Aortic smooth muscle cell (primary cell): ENCODE results near the gene CCL24. TPM values are rescaled to one million over a fixed set of nuclear protein-coding genes. Genes with fewer than 3 reads are reported as not detected.

Experiments
- total RNA-seq: library from RNA; depleted of rRNA; stranded (reverse); fragments of >200 nt; gene quantifications from 2 replicates; pipeline ENCODE4 v1.2.3, GENCODE V29; 2014

The CCL24 gene
- total RNA-seq, result not detected in 2 replicates

DNA sequence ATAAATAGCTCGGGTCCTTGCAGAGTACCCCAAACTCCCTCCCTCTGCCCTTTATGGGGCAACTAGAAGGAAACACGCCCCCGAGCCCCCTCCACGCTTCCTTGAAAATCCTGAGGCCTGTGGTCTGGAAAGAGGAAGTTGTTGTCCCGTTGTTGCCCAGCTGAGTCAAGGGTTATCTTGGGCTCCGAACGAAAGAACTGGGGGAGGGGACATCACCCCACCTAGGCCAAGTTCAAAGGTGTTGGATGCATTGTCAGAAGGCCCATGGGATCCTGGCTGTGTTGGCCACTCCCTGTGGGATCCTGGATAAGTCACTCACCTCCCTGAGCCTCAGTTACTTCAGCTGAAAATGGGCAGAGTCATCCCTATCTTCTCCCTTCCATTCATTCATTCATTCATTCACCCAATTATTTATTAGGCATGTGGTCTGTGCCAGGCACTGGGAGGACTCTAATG, at the start of gene CCL24:
Gene CCL24 (minus strand): TSS at position 26 of the 456 bp plus-strand sequence. CDS start 91 bp downstream, outside the sequence.

DNA sequence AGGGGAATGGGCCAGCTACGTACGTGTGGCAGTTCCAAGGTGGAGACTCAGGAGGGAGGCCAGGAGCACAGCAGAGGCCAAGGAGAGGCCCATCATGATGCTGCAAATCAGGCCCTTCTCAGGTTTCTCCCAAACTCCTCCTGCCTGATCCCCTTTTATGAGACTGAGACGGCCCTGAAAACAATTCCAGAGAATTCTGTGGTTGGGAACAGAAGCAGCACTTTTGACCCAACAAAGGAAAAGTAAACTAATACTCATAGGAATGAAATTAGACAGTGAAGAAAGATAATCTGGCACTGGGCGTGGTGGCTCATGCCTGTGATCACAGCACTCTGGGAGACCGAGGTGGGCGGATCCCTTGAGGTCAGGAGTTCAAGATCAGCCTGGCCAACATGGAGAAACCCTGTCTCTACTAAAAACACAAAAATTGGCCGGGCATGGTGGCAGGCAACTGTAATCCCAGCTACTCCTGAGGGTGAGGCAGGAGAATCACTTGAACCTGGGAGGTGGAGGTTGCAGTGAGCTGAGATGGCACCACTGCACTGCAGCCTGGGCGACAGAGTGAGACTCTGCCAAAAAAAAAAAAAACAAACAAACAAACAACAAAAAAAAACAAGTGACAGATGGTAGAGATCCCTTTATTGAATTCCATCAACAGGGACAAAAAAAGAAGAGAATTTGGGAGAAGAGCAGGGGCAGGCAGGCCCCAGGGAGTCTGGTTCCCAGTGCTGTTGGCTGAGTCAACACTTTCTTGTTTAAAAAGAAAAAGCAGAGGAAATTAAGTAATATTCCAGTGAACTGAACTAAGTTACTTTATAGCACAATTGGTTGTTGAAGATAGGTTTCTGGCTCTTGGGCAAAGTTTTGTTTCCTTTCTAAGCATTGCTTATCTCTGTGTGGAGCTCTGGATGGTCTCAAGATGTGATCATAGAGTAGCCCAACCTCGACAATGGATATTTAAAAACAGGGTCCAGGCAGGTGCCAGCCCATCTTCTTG, 41.2 kb downstream of the CCL24 start, which contains the start of gene CCL26:
Gene CCL26 (minus strand): TSS at position 131 of the 997 bp plus-strand sequence. CDS start 35 bp downstream, at position 96.

Other genes with a start within 250 kb of the CCL24 start
- 7.1 and 8.5 TPM in 2 replicates for gene HIP1, start 74.9 kb downstream of the CCL24 start, total RNA-seq
- gene CCL26, start 41.6 kb downstream of the CCL24 start, total RNA-seq, result 1.5 TPM in 1 of 2 replicates, not detected in the other
- 13.3 and 14.5 TPM in 2 replicates for gene RHBDD2, start 65.2 kb upstream of the CCL24 start, total RNA-seq
- 57.6 and 91.3 TPM in 2 replicates for gene POR, start 101.3 kb upstream of the CCL24 start, total RNA-seq
- gene TMEM120A, start 180.8 kb upstream of the CCL24 start, total RNA-seq, result 37.3 and 42.9 TPM in 2 replicates
- gene STYXL1, start 234.2 kb upstream of the CCL24 start, total RNA-seq, result 37.4 and 44.9 TPM in 2 replicates
- gene MDH2, start 234.3 kb upstream of the CCL24 start, total RNA-seq, result 54.0 and 62.2 TPM in 2 replicates